ENCODE measurements around the gene RNF225. TPM values are rescaled to one million over a fixed set of nuclear protein-coding genes. Genes with fewer than 3 reads are reported as not detected.

Gene RNF225
- total and polyA plus RNA-seq, 2 of the 13 experiments (the other 11 are each of a cell fraction or from before 2014, with no cell fraction given), result not detected

GRCh38 chr19:58387338-58388174 is 7.9 kb upstream of the RNF225 start (continued):
- TF ChIP-seq, protein P1, sequence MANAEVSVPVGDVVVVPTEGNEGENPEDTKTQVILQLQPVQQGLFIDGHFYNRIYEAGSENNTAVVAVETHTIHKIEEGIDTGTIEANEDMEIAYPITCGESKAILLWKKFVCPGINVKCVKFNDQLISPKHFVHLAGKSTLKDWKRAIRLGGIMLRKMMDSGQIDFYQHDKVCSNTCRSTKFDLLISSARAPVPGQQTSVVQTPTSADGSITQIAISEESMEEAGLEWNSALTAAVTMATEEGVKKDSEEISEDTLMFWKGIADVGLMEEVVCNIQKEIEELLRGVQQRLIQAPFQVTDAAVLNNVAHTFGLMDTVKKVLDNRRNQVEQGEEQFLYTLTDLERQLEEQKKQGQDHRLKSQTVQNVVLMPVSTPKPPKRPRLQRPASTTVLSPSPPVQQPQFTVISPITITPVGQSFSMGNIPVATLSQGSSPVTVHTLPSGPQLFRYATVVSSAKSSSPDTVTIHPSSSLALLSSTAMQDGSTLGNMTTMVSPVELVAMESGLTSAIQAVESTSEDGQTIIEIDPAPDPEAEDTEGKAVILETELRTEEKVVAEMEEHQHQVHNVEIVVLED (CRISPR knock-in tag; IDR thresholded peaks at IDR 0.05; ENCODE audit: borderline replicate concordance), result peak; percentile 10; the same call in 1 of the 2 replicates
- TF ChIP-seq ZSCAN12 (CRISPR knock-in tag; IDR thresholded peaks at IDR 0.05), result peak; percentile 73; the same call in 1 of the 2 replicates
- no peak for TF ChIP-seq ZNF563 (CRISPR knock-in tag; IDR thresholded peaks at IDR 0.05)
- TF ChIP-seq ZBTB20 (CRISPR knock-in tag; IDR thresholded peaks at IDR 0.05; ENCODE audit: borderline replicate concordance, low read depth), result no peak
- no peak for TF ChIP-seq KAT2B (IDR thresholded peaks at IDR 0.05; ENCODE audit: borderline replicate concordance, low read depth, low read length)
- 0 out of 2 replicates have a peak, but pooled peaks have one; percentile 1 for TF ChIP-seq ZKSCAN8 (CRISPR knock-in tag; IDR thresholded peaks at IDR 0.05; ENCODE audit: borderline replicate concordance)
- TF ChIP-seq, protein P2, sequence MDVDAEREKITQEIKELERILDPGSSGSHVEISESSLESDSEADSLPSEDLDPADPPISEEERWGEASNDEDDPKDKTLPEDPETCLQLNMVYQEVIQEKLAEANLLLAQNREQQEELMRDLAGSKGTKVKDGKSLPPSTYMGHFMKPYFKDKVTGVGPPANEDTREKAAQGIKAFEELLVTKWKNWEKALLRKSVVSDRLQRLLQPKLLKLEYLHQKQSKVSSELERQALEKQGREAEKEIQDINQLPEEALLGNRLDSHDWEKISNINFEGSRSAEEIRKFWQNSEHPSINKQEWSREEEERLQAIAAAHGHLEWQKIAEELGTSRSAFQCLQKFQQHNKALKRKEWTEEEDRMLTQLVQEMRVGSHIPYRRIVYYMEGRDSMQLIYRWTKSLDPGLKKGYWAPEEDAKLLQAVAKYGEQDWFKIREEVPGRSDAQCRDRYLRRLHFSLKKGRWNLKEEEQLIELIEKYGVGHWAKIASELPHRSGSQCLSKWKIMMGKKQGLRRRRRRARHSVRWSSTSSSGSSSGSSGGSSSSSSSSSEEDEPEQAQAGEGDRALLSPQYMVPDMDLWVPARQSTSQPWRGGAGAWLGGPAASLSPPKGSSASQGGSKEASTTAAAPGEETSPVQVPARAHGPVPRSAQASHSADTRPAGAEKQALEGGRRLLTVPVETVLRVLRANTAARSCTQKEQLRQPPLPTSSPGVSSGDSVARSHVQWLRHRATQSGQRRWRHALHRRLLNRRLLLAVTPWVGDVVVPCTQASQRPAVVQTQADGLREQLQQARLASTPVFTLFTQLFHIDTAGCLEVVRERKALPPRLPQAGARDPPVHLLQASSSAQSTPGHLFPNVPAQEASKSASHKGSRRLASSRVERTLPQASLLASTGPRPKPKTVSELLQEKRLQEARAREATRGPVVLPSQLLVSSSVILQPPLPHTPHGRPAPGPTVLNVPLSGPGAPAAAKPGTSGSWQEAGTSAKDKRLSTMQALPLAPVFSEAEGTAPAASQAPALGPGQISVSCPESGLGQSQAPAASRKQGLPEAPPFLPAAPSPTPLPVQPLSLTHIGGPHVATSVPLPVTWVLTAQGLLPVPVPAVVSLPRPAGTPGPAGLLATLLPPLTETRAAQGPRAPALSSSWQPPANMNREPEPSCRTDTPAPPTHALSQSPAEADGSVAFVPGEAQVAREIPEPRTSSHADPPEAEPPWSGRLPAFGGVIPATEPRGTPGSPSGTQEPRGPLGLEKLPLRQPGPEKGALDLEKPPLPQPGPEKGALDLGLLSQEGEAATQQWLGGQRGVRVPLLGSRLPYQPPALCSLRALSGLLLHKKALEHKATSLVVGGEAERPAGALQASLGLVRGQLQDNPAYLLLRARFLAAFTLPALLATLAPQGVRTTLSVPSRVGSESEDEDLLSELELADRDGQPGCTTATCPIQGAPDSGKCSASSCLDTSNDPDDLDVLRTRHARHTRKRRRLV (CRISPR knock-in tag; IDR thresholded peaks at IDR 0.05), result no peak
- TF ChIP-seq ZNF512 (CRISPR knock-in tag; IDR thresholded peaks at IDR 0.05), result no peak
- TF ChIP-seq CREB1 (IDR thresholded peaks at IDR 0.05), result 0 out of 2 replicates have a peak, but pooled peaks have one; percentile 4
- peak; percentile 26; the same call in 1 of the 2 replicates for TF ChIP-seq CREB1 (CRISPR knock-in tag; IDR thresholded peaks at IDR 0.05)
- TF ChIP-seq RAD51 (IDR thresholded peaks at IDR 0.05; ENCODE audit: borderline replicate concordance), result no peak
- TF ChIP-seq CBX1 (IDR thresholded peaks at IDR 0.05; ENCODE audit: low read depth), result no peak
- TF ChIP-seq JDP2 (CRISPR knock-in tag; IDR thresholded peaks at IDR 0.05; ENCODE audit: borderline replicate concordance), result no peak
- TF ChIP-seq, protein P3, sequence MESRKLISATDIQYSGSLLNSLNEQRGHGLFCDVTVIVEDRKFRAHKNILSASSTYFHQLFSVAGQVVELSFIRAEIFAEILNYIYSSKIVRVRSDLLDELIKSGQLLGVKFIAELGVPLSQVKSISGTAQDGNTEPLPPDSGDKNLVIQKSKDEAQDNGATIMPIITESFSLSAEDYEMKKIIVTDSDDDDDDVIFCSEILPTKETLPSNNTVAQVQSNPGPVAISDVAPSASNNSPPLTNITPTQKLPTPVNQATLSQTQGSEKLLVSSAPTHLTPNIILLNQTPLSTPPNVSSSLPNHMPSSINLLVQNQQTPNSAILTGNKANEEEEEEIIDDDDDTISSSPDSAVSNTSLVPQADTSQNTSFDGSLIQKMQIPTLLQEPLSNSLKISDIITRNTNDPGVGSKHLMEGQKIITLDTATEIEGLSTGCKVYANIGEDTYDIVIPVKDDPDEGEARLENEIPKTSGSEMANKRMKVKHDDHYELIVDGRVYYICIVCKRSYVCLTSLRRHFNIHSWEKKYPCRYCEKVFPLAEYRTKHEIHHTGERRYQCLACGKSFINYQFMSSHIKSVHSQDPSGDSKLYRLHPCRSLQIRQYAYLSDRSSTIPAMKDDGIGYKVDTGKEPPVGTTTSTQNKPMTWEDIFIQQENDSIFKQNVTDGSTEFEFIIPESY (CRISPR knock-in tag; IDR thresholded peaks at IDR 0.05), result no peak
- no peak for TF ChIP-seq POLR2AphosphoS2 (IDR thresholded peaks at IDR 0.05; ENCODE audit: low read depth, low read length)
- TF ChIP-seq SMAD1 (CRISPR knock-in tag; IDR thresholded peaks at IDR 0.05; ENCODE audit: borderline replicate concordance, low read depth), result no peak
- no peak for TF ChIP-seq ONECUT2 (CRISPR knock-in tag; IDR thresholded peaks at IDR 0.05)
- no peak; the same call in 1 of the 2 replicates for TF ChIP-seq ZNF615 (CRISPR knock-in tag; IDR thresholded peaks at IDR 0.05; ENCODE audit: borderline replicate concordance)
- TF ChIP-seq NBN (conservative IDR thresholded peaks at IDR 0.05), result no peak
